Measurements from ENCODE around the gene MPV17L2. TPM values are rescaled to one million over a fixed set of nuclear protein-coding genes. Genes with fewer than 3 reads are reported as not detected.

The MPV17L2 gene
- total and polyA plus RNA-seq, 2 experiments from 2014 or later: 38.2 to 51.7 TPM

- no peak for DNase-seq (ENCODE audit: low read depth in 1 of 2, low spot score in 1 of 2)
- peaks cover 7% of the 10 kb centered on the region for H3K4me1 ChIP-seq (ENCODE audit: low read depth)
- H3K4me3 ChIP-seq: no peak overlapping the region
- H3K9me3 ChIP-seq (ENCODE audit: low read depth): no peaks in the 10 kb centered on the region
- no peaks in the 10 kb centered on the region for H3K36me3 ChIP-seq
- TF ChIP-seq CTCF (IDR thresholded peaks at IDR 0.05; ENCODE audit: low read depth, low read length): no peak
- H3K27ac ChIP-seq: no peak overlapping the region
- no peaks in the 10 kb centered on the region for H3K27me3 ChIP-seq
Measured at GRCh38 chr19:18190278-18190677, 2.7 kb upstream of the MPV17L2 start.

- Histone ChIP-seq H3K27ac (peak overlapping the region; percentile 74), H3K4me1 (ENCODE audit: low read depth) (peaks cover 7% of the 10 kb centered on the region), H3K9me3 (ENCODE audit: low read depth) (no peaks in the 10 kb centered on the region), H3K4me3 (no peak overlapping the region), H3K27me3 (no peaks in the 10 kb centered on the region), H3K36me3 (no peaks in the 10 kb centered on the region)
- TF ChIP-seq CTCF (IDR thresholded peaks at IDR 0.05; ENCODE audit: low read depth, low read length): no peak
- DNase-seq (ENCODE audit: low read depth in 1 of 2, low spot score in 1 of 2): no peak
Measured at GRCh38 chr19:18191640-18192062, 1.4 kb upstream of the MPV17L2 start.

- Histone ChIP-seq H3K27ac (peak overlapping the region; percentile 60), H3K9me3 (ENCODE audit: low read depth) (no peaks in the 10 kb centered on the region), H3K36me3 (peaks cover 5% of the 10 kb centered on the region), H3K4me1 (ENCODE audit: low read depth) (peaks cover 7% of the 10 kb centered on the region), H3K4me3 (peak overlapping the region; percentile 64), H3K27me3 (no peaks in the 10 kb centered on the region)
- TF ChIP-seq CTCF (IDR thresholded peaks at IDR 0.05; ENCODE audit: low read depth, low read length): no peak
- DNase-seq (ENCODE audit: low read depth in 1 of 2, low spot score in 1 of 2): peak in 1 of 2 donors; percentile 35
Measured at GRCh38 chr19:18193388-18194180, 566 bp downstream of the MPV17L2 start.

- no peak overlapping the region for H3K27ac ChIP-seq
- DNase-seq (ENCODE audit: low read depth in 1 of 2, low spot score in 1 of 2): no peak
- no peak for TF ChIP-seq CTCF (IDR thresholded peaks at IDR 0.05; ENCODE audit: low read depth, low read length)
- H3K4me1 ChIP-seq (ENCODE audit: low read depth): peaks cover 7% of the 10 kb centered on the region
- peaks cover 6% of the 10 kb centered on the region for H3K36me3 ChIP-seq
- H3K9me3 ChIP-seq (ENCODE audit: low read depth): no peaks in the 10 kb centered on the region
- H3K4me3 ChIP-seq: peak overlapping the region; percentile 64
- no peaks in the 10 kb centered on the region for H3K27me3 ChIP-seq
Measured at GRCh38 chr19:18194181-18194530, 1.1 kb downstream of the MPV17L2 start.

- H3K27ac ChIP-seq: no peak overlapping the region
- DNase-seq (ENCODE audit: low read depth in 1 of 2, low spot score in 1 of 2): peak; percentile 35 to 77
Measured at GRCh38 chr19:18194554-18195238, 1.7 kb downstream of the MPV17L2 start.

More at GRCh38 chr19:18194554-18195238, 1.7 kb downstream of the MPV17L2 start:
- H3K9me3 ChIP-seq (ENCODE audit: low read depth): no peaks in the 10 kb centered on the region
- H3K4me1 ChIP-seq (ENCODE audit: low read depth): peaks cover 7% of the 10 kb centered on the region
- no peak for TF ChIP-seq CTCF (IDR thresholded peaks at IDR 0.05; ENCODE audit: low read depth, low read length)
- H3K27me3 ChIP-seq: no peaks in the 10 kb centered on the region
- H3K36me3 ChIP-seq: peaks cover 7% of the 10 kb centered on the region
- H3K4me3 ChIP-seq: no peak overlapping the region
